Gastroesophageal sphincter (tissue), 4 donors: ENCODE measurements around the gene IFI16. TPM values are rescaled to one million over a fixed set of nuclear protein-coding genes. Genes with fewer than 3 reads are reported as not detected.

Experiments
- ATAC-seq: fragments of 150-250 bp; one replicate; pipeline ENCODE4 v1.9.1; 2016; ENCODE audit warnings: mild to moderate bottlenecking, moderate library complexity
- H3K27ac ChIP-seq, 4 donors: fragments of 200-600 bp; sonication (generic) in 3 of 4; 1 replicate in 3 of 4; 2 replicates in 1 of 4; pipeline ENCODE4 v1.5.1; 2016 to 2019
- H3K27me3 ChIP-seq: fragments of 200-600 bp; sonication (generic); one replicate; pipeline ENCODE4 v1.5.1; 2019
- H3K36me3 ChIP-seq, 2 donors: fragments of 200-600 bp; sonication (generic); one replicate each; pipeline ENCODE4 v1.5.1; 2019; ENCODE audit warnings: control low read depth in 1 of 2
- H3K4me1 ChIP-seq, 3 donors: fragments of 200-600 bp; sonication (generic); 1 replicate in 2 of 3; 2 replicates in 1 of 3; pipeline ENCODE4 v1.5.1; 2016 to 2019; ENCODE audit warnings: control low read depth in 2 of 3
- H3K4me3 ChIP-seq, 2 donors: fragments of 200-600 bp; sonication (generic); one replicate each; pipeline ENCODE4 v1.5.1; 2019; ENCODE audit warnings: mild to moderate bottlenecking in 1 of 2, moderate library complexity in 1 of 2
- H3K9me3 ChIP-seq, 3 donors: fragments of 200-600 bp; sonication (generic); one replicate each; pipeline ENCODE4 v1.5.1; 2017 to 2019; ENCODE audit warnings: control low read depth in 2 of 3
- CTCF ChIP-seq, 4 experiments: fragments of 200-600 bp in 2 of 4; fragments of 450-650 bp in 2 of 4; sonication (generic) in 1 of 4; IDR thresholded peaks; one replicate each; pipeline ENCODE4 v1.5.1; 2017 to 2019; ENCODE audit warnings: antibody characterized with exemption in 4 of 4, mild to moderate bottlenecking in 2 of 4, moderate library complexity in 2 of 4
- EP300 ChIP-seq: sonication (generic); formaldehyde crosslinking; IDR thresholded peaks from one replicate; pipeline ENCODE4 v1.6.1; 2017; ENCODE audit warnings: antibody characterized with exemption, mild to moderate bottlenecking
- POLR2A ChIP-seq, 2 donors: fragments of 450-650 bp; IDR thresholded peaks; one replicate each; pipeline ENCODE4 v1.6.1; 2017; ENCODE audit warnings: antibody characterized with exemption in 2 of 2, mild to moderate bottlenecking in 2 of 2, moderate library complexity in 1 of 2
- POLR2AphosphoS5 ChIP-seq: sonication (generic); formaldehyde crosslinking; IDR thresholded peaks from one replicate; pipeline ENCODE4 v1.6.1; 2017; ENCODE audit warnings: antibody characterized with exemption
- WGBS, 2 donors: methylation state at CpG; one replicate each; pipeline ENCODE4 v1.1.5; 2018; ENCODE audit warnings: low coverage in 1 of 2; 5-methylcytosine and 5-hydroxymethylcytosine counted together
- total RNA-seq, 4 donors: library from RNA; depleted of rRNA; stranded (reverse); fragments of >200 nt; gene quantifications; one replicate each; pipeline ENCODE4 v1.1.0, GENCODE V29; 2016

IFI16 gene
- total RNA-seq, 4 donors from 2014 or later, result 25.2 to 73.4 (median 47.5) TPM

GRCh38 chr1:158998037-158998780 lies 11.5 kb upstream of the IFI16 start:
- TF ChIP-seq POLR2AphosphoS5 (no peak), POLR2A (IDR thresholded peaks at IDR 0.05) (no peak), EP300 (no peak), CTCF (IDR thresholded peaks at IDR 0.05) (no peak)
- no peak for ATAC-seq
- Histone ChIP-seq H3K4me3 (peak overlapping the region; percentile 40 to 45), H3K27me3 (peaks cover 7% of the 10 kb centered on the region), H3K27ac (peak overlapping the region in 2 of 4 donors; percentile 78 to 84), H3K4me1 (peaks cover 0 to 24% (median 2%) of the 10 kb centered on the region in 3 donors), H3K9me3 (no peaks in the 10 kb centered on the region), H3K36me3 (no peaks in the 10 kb centered on the region)
- 34 to 44% methylated on average over 6 of the region's 6 CpGs for WGBS, 2 donors

GRCh38 chr1:158998781-158999161 lies 10.9 kb upstream of the IFI16 start:
- ATAC-seq, result no peak
- H3K27ac ChIP-seq, result peak overlapping the region; percentile 69 to 91 (median 81)
- peak overlapping the region; percentile 40 to 45 for H3K4me3 ChIP-seq
- 6 to 9% methylated on average over 13 of the region's 13 CpGs for WGBS, 2 donors
- peaks cover 7% of the 10 kb centered on the region for H3K27me3 ChIP-seq
- TF ChIP-seq CTCF (IDR thresholded peaks at IDR 0.05), result peak; percentile 75 to 85 (median 82)
- no peak for TF ChIP-seq EP300
- no peak for TF ChIP-seq POLR2AphosphoS5
- TF ChIP-seq POLR2A (IDR thresholded peaks at IDR 0.05), result no peak
- peaks cover 0 to 24% (median 2%) of the 10 kb centered on the region in 3 donors for H3K4me1 ChIP-seq
- no peaks in the 10 kb centered on the region for H3K9me3 ChIP-seq
- no peaks in the 10 kb centered on the region for H3K36me3 ChIP-seq

GRCh38 chr1:158999316-159000069 lies 10.2 kb upstream of the IFI16 start:
- peaks cover 0 to 24% (median 2%) of the 10 kb centered on the region in 3 donors for H3K4me1 ChIP-seq
- 8 to 19% methylated on average over 10 to 11 of the region's 11 CpGs for WGBS, 2 donors
- peak overlapping the region; percentile 78 to 92 (median 88) for H3K27ac ChIP-seq
- H3K9me3 ChIP-seq, result no peaks in the 10 kb centered on the region
- no peaks in the 10 kb centered on the region for H3K36me3 ChIP-seq
- peaks cover 7% of the 10 kb centered on the region for H3K27me3 ChIP-seq
- TF ChIP-seq CTCF (IDR thresholded peaks at IDR 0.05) (no peak), POLR2AphosphoS5 (peak; percentile 92), POLR2A (IDR thresholded peaks at IDR 0.05) (peak; percentile 53 to 71), EP300 (no peak)
- ATAC-seq, result peak; percentile 92
- H3K4me3 ChIP-seq, result peak overlapping the region; percentile 45 to 50

GRCh38 chr1:159000070-159000409 lies 9.7 kb upstream of the IFI16 start:
- no peak for ATAC-seq
- WGBS, 2 donors, result 6 to 14% methylated on average over 6 of the region's 6 CpGs
- peaks cover 7% of the 10 kb centered on the region for H3K27me3 ChIP-seq
- H3K36me3 ChIP-seq, result no peaks in the 10 kb centered on the region
- peak overlapping the region; percentile 45 to 50 for H3K4me3 ChIP-seq
- TF ChIP-seq EP300, result no peak
- H3K9me3 ChIP-seq, result no peaks in the 10 kb centered on the region
- peaks cover 0 to 24% (median 2%) of the 10 kb centered on the region in 3 donors for H3K4me1 ChIP-seq
- peak overlapping the region; percentile 78 to 92 (median 88) for H3K27ac ChIP-seq

GRCh38 chr1:159000625-159001024 lies 9.1 kb upstream of the IFI16 start:
- H3K36me3 ChIP-seq, result no peaks in the 10 kb centered on the region
- peak; percentile 70 for ATAC-seq
- TF ChIP-seq POLR2AphosphoS5, result peak; percentile 84
- TF ChIP-seq CTCF (IDR thresholded peaks at IDR 0.05), result no peak
- peak overlapping the region; percentile 45 to 50 for H3K4me3 ChIP-seq
- peaks cover 7% of the 10 kb centered on the region for H3K27me3 ChIP-seq
- WGBS, 2 donors, result 0 to 13% methylated on average over 1 of the region's 1 CpG
- H3K9me3 ChIP-seq, result no peaks in the 10 kb centered on the region
- H3K4me1 ChIP-seq, result peaks cover 0 to 24% (median 2%) of the 10 kb centered on the region in 3 donors
- H3K27ac ChIP-seq, result peak overlapping the region; percentile 78 to 92 (median 88)
